NB4 (cell line): ENCODE measurements around the gene GPR158.

ENCODE experiments used
- DNase-seq: peaks from one replicate; pipeline ENCODE4 v3.0.0; 2010; ENCODE audit warnings: low read depth
- H3K4me3 ChIP-seq: one replicate; pipeline ENCODE4 v1.5.1; 2011; ENCODE audit warnings: mild to moderate bottlenecking, low read depth, low read length, moderate library complexity
- MYC ChIP-seq: IDR thresholded peaks from 2 replicates; pipeline ENCODE4 v1.6.1; 2011; ENCODE audit warnings: low read depth, low read length
- POLR2A ChIP-seq: IDR thresholded peaks from 2 replicates; pipeline ENCODE4 v1.6.1; 2011; ENCODE audit warnings: mild to moderate bottlenecking; ENCODE audit not compliant: insufficient read length; ENCODE audit errors: extremely low read depth
- TF ChIP-seq, protein P1 (sequence below): IDR thresholded peaks from 2 replicates; pipeline ENCODE4 v1.6.1; 2011; ENCODE audit warnings: low read depth, low read length
- TF ChIP-seq, protein P2 (sequence below): IDR thresholded peaks from one replicate; pipeline ENCODE4 v1.5.1; 2012; ENCODE audit warnings: low read depth, low read length

Gene GPR158

DNA sequence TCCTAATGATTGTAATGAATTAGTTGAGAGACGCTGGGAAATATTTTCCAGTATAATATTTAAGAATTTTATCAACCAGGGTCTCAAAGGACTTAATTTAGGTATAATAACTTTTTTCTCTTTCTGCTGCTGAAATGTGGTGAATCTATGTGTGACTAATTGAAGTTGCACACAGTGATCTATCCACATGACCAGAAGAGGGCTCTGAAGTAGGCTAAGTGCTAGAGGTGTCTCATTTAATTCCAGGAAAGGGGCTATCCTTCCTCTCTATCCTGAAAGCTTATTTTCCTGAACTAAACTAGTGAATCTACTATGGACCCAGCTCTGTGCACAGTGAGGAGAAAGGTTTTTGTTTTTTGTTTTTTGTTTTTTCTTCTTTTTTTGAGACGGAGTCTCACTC lies 464.8 kb downstream of the GPR158 start:
- H3K4me3 ChIP-seq, result no peak overlapping the region
- DNase-seq, result no peak
- TF ChIP-seq POLR2A, result no peak
- TF ChIP-seq, protein P1, sequence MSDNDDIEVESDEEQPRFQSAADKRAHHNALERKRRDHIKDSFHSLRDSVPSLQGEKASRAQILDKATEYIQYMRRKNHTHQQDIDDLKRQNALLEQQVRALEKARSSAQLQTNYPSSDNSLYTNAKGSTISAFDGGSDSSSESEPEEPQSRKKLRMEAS, result no peak
- TF ChIP-seq, protein P2, sequence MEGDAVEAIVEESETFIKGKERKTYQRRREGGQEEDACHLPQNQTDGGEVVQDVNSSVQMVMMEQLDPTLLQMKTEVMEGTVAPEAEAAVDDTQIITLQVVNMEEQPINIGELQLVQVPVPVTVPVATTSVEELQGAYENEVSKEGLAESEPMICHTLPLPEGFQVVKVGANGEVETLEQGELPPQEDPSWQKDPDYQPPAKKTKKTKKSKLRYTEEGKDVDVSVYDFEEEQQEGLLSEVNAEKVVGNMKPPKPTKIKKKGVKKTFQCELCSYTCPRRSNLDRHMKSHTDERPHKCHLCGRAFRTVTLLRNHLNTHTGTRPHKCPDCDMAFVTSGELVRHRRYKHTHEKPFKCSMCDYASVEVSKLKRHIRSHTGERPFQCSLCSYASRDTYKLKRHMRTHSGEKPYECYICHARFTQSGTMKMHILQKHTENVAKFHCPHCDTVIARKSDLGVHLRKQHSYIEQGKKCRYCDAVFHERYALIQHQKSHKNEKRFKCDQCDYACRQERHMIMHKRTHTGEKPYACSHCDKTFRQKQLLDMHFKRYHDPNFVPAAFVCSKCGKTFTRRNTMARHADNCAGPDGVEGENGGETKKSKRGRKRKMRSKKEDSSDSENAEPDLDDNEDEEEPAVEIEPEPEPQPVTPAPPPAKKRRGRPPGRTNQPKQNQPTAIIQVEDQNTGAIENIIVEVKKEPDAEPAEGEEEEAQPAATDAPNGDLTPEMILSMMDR, result no peak
- TF ChIP-seq MYC, result no peak

DNA sequence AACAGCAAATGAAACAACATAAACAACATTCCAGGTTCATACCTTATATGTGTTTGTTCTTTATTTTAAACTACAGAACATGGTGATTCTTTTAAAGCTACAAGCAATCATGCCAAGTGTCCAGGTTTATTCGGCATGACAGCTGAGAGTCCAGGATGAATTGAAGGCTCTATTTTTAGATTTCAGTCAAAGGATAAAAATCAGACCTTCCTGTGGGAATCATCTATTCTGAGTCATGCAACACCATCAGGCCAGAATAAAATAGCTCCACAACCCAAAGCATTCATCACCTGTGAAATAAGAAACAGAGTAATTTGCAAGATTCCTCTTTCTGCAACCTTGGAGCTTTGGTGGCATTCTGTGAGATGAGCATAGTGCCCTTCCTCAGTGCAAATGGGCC lies 466.8 kb downstream of the GPR158 start:
- DNase-seq, result no peak
- no peak overlapping the region for H3K4me3 ChIP-seq
- no peak for TF ChIP-seq POLR2A
- TF ChIP-seq MYC, result no peak
- TF ChIP-seq, protein P2, result no peak
- TF ChIP-seq, protein P1, result no peak

DNA sequence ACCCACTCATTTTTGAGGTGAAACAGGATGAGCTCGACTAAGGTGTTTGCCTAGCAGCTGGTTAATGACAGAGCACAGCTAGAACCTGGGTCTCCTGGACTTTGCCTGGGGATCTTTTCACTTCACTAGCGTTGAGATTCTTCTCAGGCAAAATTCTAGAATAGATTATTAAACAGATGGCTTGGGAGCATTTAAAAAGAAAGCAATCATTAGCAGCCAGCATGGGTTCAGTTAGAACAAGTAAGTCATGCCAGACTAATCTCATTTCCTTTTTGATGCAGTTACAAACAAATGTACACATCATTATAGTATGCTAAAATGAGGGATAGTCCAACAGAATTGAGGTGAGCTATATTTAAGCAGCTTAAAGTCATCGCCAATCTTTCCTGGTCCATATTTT lies 467.9 kb downstream of the GPR158 start:
- TF ChIP-seq POLR2A (no peak), MYC (no peak)
- TF ChIP-seq, protein P2, result no peak
- TF ChIP-seq, protein P1, result no peak
- no peak for DNase-seq
- H3K4me3 ChIP-seq, result no peak overlapping the region

DNA sequence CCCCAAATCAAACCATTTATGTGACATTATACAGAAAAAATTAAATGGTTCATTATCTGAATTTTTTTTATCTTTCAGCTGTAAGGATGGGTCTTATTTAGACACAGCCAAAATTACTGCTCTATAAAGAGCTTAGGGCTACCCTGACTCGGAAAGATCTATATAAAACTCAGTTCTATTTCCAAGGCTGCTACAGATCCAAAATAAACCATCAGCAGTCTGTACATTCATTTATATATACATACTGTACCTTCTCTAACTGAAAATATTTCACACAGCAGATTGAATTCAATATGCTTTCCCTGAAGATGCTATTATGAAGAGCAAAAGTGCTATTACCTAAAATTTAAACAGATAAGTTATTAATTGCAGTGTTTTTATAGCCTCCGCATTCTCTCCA lies 471.6 kb downstream of the GPR158 start:
- no peak for TF ChIP-seq MYC
- TF ChIP-seq POLR2A, result no peak
- TF ChIP-seq, protein P2, result no peak
- TF ChIP-seq, protein P1, result no peak
- no peak for DNase-seq
- no peak overlapping the region for H3K4me3 ChIP-seq

DNA sequence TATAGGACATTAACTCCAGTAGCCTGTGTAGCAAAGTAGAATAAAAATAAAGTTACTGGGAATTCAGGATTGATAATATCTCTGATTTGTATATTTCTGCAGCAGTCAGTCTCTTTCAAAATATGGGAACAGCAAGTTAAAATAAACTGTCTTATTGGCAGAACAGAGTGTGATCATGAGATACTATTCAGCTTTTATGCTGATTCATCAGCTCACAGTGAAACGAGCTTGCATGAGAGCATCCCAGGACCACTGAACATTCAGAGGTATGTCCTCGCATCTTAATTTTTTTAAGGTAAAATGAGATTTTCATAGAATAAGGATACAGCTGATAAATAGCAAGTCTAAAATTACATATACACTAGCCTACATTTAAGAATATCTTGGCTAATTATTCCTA lies 476.7 kb downstream of the GPR158 start:
- H3K4me3 ChIP-seq, result no peak overlapping the region
- TF ChIP-seq MYC, result no peak
- TF ChIP-seq, protein P1, result no peak
- TF ChIP-seq, protein P2, result no peak
- no peak for TF ChIP-seq POLR2A
- no peak for DNase-seq
